HepG2 (cell line): ENCODE data around the gene LCN1. TPM values are rescaled to one million over a fixed set of nuclear protein-coding genes. Genes with fewer than 3 reads are reported as not detected.

Experiments used
- ATAC-seq: fragments of 200-7000 bp; cut with Tn5 transposase; 3 replicates; pipeline ENCODE4 v1.9.1; 2020; ENCODE audit warnings: mild to moderate bottlenecking, moderate library complexity
- BruUV-seq: library from RNA; stranded (reverse); fragments of 400-500 nt; replicated peaks from 2 replicates; lab custom pipeline; 2021; lab: Mats Ljungman, UMichigan
- CTCF ChIA-PET: fragments of 300-600 bp; formaldehyde crosslinking; extraction: SDS; loops from one replicate; lab custom pipeline; 2021; ENCODE audit warnings: low total read pairs, inconsistent platforms, low intra/inter-chr PET ratio; lab: Yijun Ruan, JAX
- POLR2A ChIA-PET: fragments of 350-600 bp; sonication (Branson Sonifier 250); formaldehyde crosslinking; loops from one replicate; lab custom pipeline; 2020; ENCODE audit warnings: antibody characterized with exemption, inconsistent platforms; lab: Yijun Ruan, JAX
- DNase-seq: peaks from one replicate; pipeline ENCODE4 v3.0.0-alpha.2; 2015; ENCODE audit warnings: low spot score
- FAIRE-seq: peaks from 3 replicates; lab custom pipeline; 2011; peaks lifted over from hg19 to GRCh38; lab: Jason Lieb, UNC
- H2AFZ ChIP-seq: one replicate; pipeline ENCODE4 v1.6.1; 2011; ENCODE audit warnings: low read length, inconsistent platforms
- H3K27ac ChIP-seq: fragments of 300-600 bp; 3 replicates; pipeline ENCODE4 v1.8.0; 2011; ENCODE audit warnings: mixed run types, mild to moderate bottlenecking, mixed read lengths, low read length, inconsistent platforms; ENCODE audit not compliant: insufficient read depth; ENCODE audit errors: extremely low read length
- H3K27me3 ChIP-seq, 2 experiments: fragments of 200-600 bp in 1 of 2; 2 replicates in 1 of 2; 3 replicates in 1 of 2; pipeline versions ENCODE4 v1.6.0 to v1.8.0; 2011; ENCODE audit warnings: low read length in 2 of 2, mild to moderate bottlenecking in 2 of 2, moderate library complexity in 2 of 2, inconsistent platforms in 1 of 2; ENCODE audit not compliant: insufficient read depth in 2 of 2, control insufficient read depth in 1 of 2
- H3K36me3 ChIP-seq, 2 experiments: fragments of 200-600 bp in 1 of 2; replicated peaks in 1 of 2; 2 replicates in 1 of 2; 3 replicates in 1 of 2; pipeline versions ENCODE4 v1.5.1 to v1.8.0; 2011; ENCODE audit warnings: low read length in 2 of 2, inconsistent platforms in 1 of 2; ENCODE audit not compliant: insufficient read depth in 2 of 2, control insufficient read depth in 1 of 2
- H3K4me1 ChIP-seq: 2 replicates; pipeline ENCODE4 v1.5.1; 2012; ENCODE audit warnings: low read length, inconsistent platforms; ENCODE audit not compliant: insufficient read depth
- H3K4me2 ChIP-seq: 2 replicates; pipeline ENCODE4 v1.6.0; 2011; ENCODE audit warnings: low read depth, low read length, inconsistent platforms
- H3K4me3 ChIP-seq, 3 experiments: fragments of 200-600 bp in 1 of 3; sonication (generic), shearing (Covaris generic) in 1 of 3; replicated peaks in 1 of 3; 2 replicates each; pipeline ENCODE4 v1.5.1; 2011 to 2016; ENCODE audit warnings: low read length in 3 of 3, inconsistent platforms in 2 of 3, low read depth in 2 of 3, mild to moderate bottlenecking in 2 of 3, control low read depth in 1 of 3, mixed read lengths in 1 of 3; ENCODE audit not compliant: insufficient read depth in 1 of 3
- H3K79me2 ChIP-seq: one replicate; pipeline ENCODE4 v1.6.1; 2011; ENCODE audit warnings: low read length, inconsistent platforms; ENCODE audit not compliant: insufficient read depth
- H3K9ac ChIP-seq: 2 replicates; pipeline ENCODE4 v1.6.0; 2011; ENCODE audit warnings: mild to moderate bottlenecking, low read depth, low read length, inconsistent platforms; ENCODE audit not compliant: insufficient read depth
- H3K9me3 ChIP-seq: 2 replicates; pipeline ENCODE4 v1.5.1; 2012; ENCODE audit warnings: mild to moderate bottlenecking, low read length
- H4K20me1 ChIP-seq: 2 replicates; pipeline ENCODE4 v1.6.0; 2011; ENCODE audit warnings: inconsistent platforms, mild to moderate bottlenecking, low read length, moderate library complexity; ENCODE audit not compliant: insufficient read depth
- FIP1L1 ChIP-seq: fragments of 200-400 bp; formaldehyde crosslinking; IDR thresholded peaks from 2 replicates; pipeline ENCODE4 v1.6.1; 2018; ENCODE audit warnings: low read depth, mild to moderate bottlenecking, low read length, moderate library complexity, borderline replicate concordance; ENCODE audit not compliant: insufficient read depth
- RERE ChIP-seq: IDR thresholded peaks from 2 replicates; pipeline ENCODE4 v1.6.1; 2016; ENCODE audit warnings: low read depth, missing genetic modification reagents, missing compliant biosample characterization
- ZNF180 ChIP-seq: sonication (generic); formaldehyde crosslinking; IDR thresholded peaks from 2 replicates; pipeline ENCODE4 v1.4.0; 2020; ENCODE audit warnings: low read depth, missing genetic modification reagents, borderline replicate concordance
- WGBS: methylation state at CpG from one replicate; pipeline ENCODE4 v1.1.6; 2017; ENCODE audit warnings: low lambda C conversion rate; 5-methylcytosine and 5-hydroxymethylcytosine counted together
- in situ Hi-C: cut with HindIII; loops from 2 replicates; pipeline ENCODE4 v1.10.0; 2017; ENCODE audit warnings: low pct_unique_long_range_greater_than_20kb; ENCODE audit not compliant: extremely low pct_ligation_motif_present
- intact Hi-C: fragments of 100-400 bp; cut with micrococcal nuclease; formaldehyde crosslinking; loops from one replicate; pipeline ENCODE4 v1.10.0; 2022; ENCODE audit not compliant: unreplicated experiment
- polyA plus RNA-seq, 8 experiments: library from polyadenylated mRNA; depleted of rRNA in 3 of 8; stranded (reverse) in 7 of 8; unstranded in 1 of 8; fragments of >200 nt; fragmentation: Illumina TruSeq in 4 of 8; extraction: Trizol in 4 of 8; gene quantifications; 2 replicates each; pipeline versions ENCODE4 v1.2.1 to v1.2.3, GENCODE V29; 2011 to 2016; ENCODE audit warnings: low read depth in 4 of 8, missing spikeins in 1 of 8, mixed read lengths in 1 of 8; ENCODE audit not compliant: insufficient read depth in 1 of 8
- total RNA-seq, 5 experiments: library from RNA; depleted of rRNA; stranded (reverse); fragments of >200 nt; fragmentation: Illumina TruSeq; extraction: Trizol; gene quantifications; 2 replicates each; pipeline ENCODE4 v1.2.3, GENCODE V29; 2016; ENCODE audit warnings: low read depth in 1 of 5

LCN1 gene
- total and polyA plus RNA-seq, 2 of the 13 experiments (the other 11 are each of a cell fraction or from before 2014, with no cell fraction given) = not detected

GRCh38 chr9:135530146-135530545 lies 8.9 kb downstream of the LCN1 start (continued):
- TF ChIP-seq RERE (CRISPR knock-in tag) = no peak

- ChIA-PET CTCF (no interaction called here), POLR2A (no interaction called here)
- H3K4me3 ChIP-seq = no peak overlapping the region
- no TSS peak for BruUV-seq
- no peaks in the 10 kb centered on the region for H4K20me1 ChIP-seq
- H3K36me3 ChIP-seq = no peaks in the 10 kb centered on the region
- H3K4me1 ChIP-seq = no peaks in the 10 kb centered on the region; the same call in 1 of the 2 replicates
- peaks cover 0 to 33% of the 10 kb centered on the region in 2 experiments; a peak in 3 of 5 replicates for H3K27me3 ChIP-seq
- in situ Hi-C loops = no loop called here
- TF ChIP-seq ZNF180 (CRISPR knock-in tag) = no peak
- no peak for TF ChIP-seq FIP1L1
- H2AFZ ChIP-seq = no peak overlapping the region
- no peak overlapping the region for H3K4me2 ChIP-seq
- H3K9me3 ChIP-seq = no peaks in the 10 kb centered on the region
- intact Hi-C loops = no loop called here
- FAIRE-seq (no peak), ATAC-seq (no peak), DNase-seq (no peak)
- no peak overlapping the region for H3K27ac ChIP-seq
- H3K9ac ChIP-seq = no peak overlapping the region
- no peaks in the 10 kb centered on the region for H3K79me2 ChIP-seq
- no CpG with 5 or more reads among the region's 10 CpGs for WGBS
Observed at GRCh38 chr9:135531096-135531495, 9.9 kb downstream of the LCN1 start.
